NCI-H510A treated with DMSO at 0.1 percent for 48 hours (cell line): ENCODE data around the gene PLEKHG3.

Experiments used
- DNase-seq: peaks from one replicate; lab custom pipeline; 2025; lab: John Stamatoyannopoulos, UW

The PLEKHG3 gene

DNA sequence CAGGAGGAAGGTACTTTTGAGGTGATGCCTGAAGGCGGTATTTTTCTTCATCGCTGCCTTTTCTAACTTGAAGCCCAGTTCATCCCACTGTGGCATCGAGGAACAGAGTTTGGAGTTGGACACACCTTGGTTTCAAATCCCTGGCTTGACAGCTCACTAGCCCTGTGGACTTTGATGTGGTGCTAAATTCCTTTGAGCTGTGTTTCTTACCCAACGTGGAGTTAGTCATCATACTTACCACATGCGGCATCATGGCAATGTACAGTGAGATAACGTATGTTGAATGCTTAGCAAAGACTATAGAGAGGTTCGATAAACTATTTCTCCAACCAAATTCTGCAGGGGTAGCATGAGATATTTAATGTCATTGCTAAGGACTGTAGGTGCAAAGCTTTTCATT, 3.4 kb downstream of the PLEKHG3 start:
- no peak for DNase-seq

DNA sequence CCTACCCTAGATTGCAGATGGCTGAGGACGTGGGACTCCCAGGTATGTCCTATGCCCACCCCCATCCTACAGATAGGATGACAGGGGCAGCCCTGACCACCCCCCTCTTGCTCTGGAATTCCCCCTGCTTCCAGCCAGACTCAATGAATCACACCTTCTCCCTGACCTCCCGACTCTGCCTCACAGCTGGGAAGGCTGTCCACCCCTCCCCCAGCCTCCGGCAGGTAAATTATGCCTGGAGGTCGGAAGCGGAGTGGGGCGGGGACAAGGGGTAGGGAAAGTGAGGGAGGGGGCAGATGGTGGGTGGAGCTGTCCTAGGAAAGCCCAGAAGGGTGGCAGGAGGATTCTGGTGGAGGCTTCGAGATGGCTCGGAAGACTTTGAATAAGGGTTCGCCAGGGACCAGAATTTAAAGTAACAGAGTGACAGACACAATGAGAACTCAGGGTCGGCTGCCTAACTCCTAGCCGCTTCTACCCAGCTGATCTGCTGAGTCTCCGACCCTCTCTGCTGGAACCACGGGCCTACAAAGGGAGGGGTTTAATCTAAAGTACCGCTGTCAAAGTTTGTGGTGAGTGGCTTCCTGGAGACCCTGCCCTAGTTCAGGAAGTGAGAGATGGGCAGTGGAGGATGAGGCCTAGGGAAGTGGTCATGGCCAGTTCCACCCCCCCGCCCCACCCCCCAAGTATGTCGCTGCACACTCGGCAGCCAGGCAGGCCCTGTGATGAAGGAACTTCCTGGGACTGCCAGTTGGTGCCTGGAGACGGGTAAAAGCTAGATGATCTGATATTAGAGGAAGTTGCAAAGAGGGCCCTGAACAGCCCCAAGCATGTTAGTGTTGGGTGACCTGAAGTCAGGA, 4.2 kb downstream of the PLEKHG3 start:
- DNase-seq = peak; percentile 90

DNA sequence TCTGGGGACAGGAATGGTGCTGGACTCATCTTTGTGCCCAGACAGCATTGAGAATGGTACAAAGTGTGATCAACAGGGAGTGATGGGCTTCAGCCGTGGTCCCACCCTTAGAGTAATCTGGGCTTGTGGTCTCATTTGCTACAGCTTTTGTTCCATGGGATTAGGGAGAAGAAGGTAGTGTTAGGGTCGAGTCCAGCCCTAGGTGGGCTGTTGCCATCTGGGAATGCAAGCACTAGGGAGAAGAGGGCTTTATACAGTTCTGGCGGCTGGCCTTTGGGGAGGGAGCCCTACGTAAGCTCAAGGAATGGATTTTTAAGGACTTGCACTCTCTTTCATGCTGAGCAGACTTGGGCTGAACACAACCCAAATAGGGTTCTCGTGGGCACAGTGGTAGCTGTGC, 4.9 kb downstream of the PLEKHG3 start:
- no peak for DNase-seq

DNA sequence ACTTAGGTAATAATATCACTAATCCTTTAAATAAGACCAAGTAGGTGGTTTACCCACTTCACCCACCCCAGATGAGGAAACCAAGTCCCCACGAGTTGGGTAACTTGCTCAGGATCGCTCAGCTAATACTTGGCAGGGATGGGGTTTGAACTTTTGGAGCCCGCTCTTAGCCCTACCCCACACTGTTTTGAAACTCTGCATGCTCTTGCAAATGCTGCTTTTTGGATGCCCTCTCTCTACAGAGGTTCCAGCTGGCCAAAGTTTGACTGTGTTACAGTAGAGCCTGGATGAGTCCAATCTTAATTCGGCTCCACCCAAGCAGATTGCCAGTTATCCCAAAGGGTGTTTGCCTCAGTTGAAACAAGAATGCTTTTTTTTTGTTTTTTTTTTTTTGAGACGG, 6.8 kb downstream of the PLEKHG3 start:
- no peak for DNase-seq

- DNase-seq = no peak
These were observed 9.5 kb downstream of the PLEKHG3 start for GRCh38 chr14:64713677-64714076.

GRCh38 chr14:64714432-64715025, 10.3 kb downstream of the PLEKHG3 start:
- DNase-seq = no peak

- DNase-seq = no peak
These were observed 11.0 kb downstream of the PLEKHG3 start for GRCh38 chr14:64715146-64715627.

DNA sequence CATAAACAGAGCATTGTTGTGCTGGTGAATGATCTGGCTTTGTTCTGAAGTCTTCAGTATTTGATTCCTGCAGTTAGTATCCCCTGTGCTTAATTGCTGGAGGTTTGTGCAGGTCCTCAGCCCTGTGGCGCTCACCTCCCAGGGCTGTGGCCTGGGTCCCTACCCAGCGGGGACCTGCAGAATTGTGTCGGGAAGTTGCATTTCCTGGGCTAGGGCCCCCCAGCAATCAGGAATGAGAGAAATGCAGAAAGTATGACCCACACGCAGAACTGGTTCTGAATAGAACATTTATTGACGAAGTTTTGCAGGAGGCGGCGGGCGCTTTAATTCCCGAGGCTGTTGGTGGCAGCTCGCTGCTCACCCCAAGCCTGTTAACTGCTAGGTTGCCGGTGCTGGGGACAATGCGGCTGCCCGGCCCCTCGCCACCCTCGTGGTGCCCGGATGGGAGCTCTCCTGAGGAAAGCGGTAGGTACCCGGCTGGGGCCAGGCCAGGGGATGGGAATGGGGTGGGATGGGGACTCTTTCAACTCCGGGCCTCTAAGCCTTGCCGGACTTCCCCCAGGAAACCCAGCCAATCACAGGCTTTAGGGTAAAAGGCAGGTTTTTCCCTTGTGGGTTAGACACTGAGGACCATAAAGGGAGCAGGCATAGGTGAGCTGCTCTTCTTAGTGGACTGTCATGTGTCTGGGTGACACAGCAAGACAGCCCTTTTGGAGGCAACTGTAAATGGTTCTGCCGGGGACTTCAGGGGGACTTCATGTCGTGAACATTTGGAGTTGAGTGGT, 11.6 kb downstream of the PLEKHG3 start:
- DNase-seq = peak; percentile 47

- peak; percentile 39 for DNase-seq
These were observed 13.6 kb downstream of the PLEKHG3 start for GRCh38 chr14:64717870-64718269.

GRCh38 chr14:64718762-64719161, 14.5 kb downstream of the PLEKHG3 start:
- DNase-seq = no peak

DNA sequence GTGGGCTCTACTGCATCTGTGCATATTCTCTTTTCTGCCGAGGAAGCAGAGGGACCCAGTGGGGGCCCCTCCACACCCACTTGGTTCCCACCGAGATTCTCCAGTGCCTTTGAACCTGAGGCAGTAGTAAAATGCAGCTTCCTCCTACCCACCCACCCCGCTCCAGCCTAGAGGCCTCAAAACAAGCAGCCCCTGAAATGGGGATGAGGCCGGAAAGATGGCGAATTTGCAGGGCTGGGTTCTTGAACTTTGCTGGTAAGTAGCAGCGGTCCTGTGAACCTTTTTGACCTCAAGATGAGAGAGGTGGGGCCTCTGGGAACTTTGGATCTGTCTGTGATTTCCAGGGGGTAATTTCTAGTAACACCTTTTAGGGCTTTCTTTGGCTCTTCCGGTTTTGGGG, 15.4 kb downstream of the PLEKHG3 start:
- no peak for DNase-seq

- DNase-seq = peak; percentile 93
These were observed 15.9 kb downstream of the PLEKHG3 start for GRCh38 chr14:64720131-64720576.

- no peak for DNase-seq
These were observed 17.2 kb downstream of the PLEKHG3 start for GRCh38 chr14:64721391-64721791.

GRCh38 chr14:64721899-64722298, 17.7 kb downstream of the PLEKHG3 start:
- no peak for DNase-seq

DNA sequence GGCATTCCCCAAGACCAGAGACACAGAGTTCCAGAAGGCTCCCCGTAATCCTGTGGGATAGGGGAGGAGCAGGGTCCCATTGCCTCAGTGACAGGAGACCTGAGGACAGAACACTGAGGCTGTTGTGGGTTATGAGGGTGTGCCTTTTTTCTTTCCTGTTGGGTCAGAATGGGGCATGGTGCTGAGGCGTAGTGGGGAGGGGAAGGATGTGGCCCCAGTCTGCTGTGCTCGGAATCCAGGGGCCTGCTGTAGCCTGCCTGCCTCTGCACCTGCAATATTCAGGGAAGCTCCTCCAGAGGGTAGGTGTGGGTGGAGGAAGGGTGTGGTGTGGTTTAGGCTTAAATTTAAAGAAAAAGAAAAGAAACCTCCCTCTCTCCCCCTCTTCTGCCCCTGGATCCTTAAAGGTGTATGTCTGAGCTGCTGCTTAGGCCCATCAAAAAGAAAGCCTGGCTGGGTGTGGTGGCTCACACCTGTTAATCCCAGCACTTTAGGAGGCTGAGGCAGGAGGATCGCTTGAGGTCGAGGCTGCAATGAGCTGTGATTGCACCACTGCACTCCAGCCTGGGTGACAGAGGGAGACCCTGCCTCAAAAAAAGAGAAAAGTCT, 18.7 kb downstream of the PLEKHG3 start:
- DNase-seq = no peak

DNA sequence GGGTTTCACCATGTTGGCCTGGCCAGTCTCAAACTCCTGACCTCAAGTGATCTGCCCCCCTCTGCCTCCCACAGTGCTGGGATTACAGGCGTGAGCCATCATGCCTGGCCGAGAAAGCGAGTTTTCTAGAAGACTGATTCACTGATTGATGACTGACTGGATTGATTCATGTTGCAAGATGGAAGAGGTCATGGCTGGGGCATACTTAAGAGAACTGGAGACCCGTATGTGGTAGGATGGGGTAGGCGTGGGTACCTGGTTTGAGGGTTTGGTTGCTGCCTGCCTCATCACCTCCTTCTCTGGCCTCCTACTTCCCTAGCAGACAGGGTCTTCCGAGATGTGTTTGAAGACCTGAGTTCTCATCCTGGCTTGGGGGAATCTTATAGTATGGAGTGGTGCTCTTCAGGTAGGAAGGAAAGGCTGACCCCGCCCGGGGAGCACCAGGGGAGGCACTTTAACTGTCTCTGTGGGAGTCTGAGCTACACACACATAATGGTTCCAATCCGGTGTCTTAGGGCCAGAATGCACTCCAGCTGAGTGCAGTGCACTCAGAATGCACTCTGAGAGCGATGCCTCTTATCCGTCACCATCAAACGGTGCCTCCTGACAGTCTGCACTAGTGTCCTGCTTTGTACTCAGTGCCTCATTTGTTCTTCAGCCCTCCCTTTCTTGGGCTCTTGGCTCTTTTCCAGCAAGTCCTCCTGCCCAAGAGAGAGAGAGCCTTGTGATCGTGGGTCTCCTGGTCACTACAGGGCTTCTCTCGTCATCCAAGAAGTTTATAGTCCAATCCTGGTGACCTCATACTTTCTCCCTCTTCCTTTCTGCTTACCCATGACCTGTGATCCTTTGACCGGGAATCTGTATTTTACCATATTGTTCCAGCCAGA, 19.7 kb downstream of the PLEKHG3 start:
- peak; percentile 41 for DNase-seq

DNA sequence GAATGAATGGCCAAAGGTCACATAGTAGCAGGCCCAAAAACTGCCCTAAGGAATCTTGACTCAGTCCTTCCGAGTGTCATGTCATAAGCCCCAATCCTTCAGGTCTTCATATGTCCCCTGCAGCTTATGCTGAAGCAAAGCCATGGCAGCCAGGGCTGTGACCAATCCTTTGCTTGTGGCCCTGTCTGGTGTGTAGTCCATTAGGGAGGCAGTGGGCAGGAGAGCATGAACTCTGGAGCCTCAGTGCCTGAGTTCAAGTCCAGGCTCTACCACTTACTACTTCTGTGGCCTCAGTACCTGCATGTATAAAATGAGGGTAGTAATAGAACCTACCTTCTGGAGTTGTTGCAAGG, 20.3 kb downstream of the PLEKHG3 start:
- DNase-seq = no peak

DNA sequence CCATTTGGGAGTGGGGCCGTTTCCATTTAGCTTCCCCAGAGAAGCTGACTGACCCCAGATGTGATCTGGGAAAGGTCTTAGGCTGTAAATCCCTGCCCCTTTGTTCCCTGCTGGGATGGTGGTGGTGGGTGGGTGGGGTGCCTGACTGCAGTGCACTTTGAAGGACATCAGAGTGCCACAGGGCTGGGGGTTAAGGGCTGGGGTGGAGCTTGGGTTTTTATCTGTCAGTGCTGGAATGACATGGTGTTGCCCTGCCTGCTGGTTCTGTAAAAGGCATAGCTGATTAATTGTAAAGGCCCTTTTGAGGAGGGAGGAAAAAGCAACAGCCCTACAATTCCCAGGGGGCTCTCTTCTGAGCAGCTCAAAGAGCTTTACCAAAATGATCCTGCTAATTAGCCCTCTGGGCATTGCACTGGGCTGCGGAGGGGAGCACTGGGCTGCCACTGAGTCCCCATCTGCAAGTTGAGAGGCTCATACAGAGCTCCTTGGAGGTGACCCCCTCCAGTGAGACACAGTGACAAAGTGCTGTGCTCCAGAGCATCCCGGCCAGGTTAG, 21.1 kb downstream of the PLEKHG3 start:
- no peak for DNase-seq

GRCh38 chr14:64725879-64726584, 21.8 kb downstream of the PLEKHG3 start:
- DNase-seq = no peak

DNA sequence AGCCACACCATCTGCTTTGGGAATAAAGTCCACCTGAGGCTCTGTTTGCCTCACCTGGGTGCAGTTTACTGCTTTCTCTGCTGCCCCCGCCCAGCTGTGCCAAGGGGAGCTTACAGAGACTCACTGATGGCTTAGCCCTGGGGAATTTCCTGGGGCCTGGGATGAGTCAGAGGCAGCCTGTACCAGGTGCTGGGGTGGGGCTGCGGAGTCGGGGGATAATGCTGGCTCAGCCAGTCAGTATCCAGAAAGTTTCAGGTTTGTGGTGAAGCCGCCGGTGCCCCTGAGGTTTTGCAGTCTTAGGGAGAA, 22.3 kb downstream of the PLEKHG3 start:
- DNase-seq = peak; percentile 64
